GM12874 (cell line): Measurements from ENCODE around the gene AFG1L.

Source experiments
- TF ChIP-seq, protein P1 (sequence below): IDR thresholded peaks from 2 replicates; pipeline ENCODE4 v1.5.1; 2011; ENCODE audit warnings: low read depth, mild to moderate bottlenecking, control low read depth, low read length, moderate library complexity; ENCODE audit not compliant: insufficient read depth

AFG1L gene

GRCh38 chr6:108565091-108565766 lies 270.4 kb downstream of the AFG1L start:
- TF ChIP-seq, protein P1, sequence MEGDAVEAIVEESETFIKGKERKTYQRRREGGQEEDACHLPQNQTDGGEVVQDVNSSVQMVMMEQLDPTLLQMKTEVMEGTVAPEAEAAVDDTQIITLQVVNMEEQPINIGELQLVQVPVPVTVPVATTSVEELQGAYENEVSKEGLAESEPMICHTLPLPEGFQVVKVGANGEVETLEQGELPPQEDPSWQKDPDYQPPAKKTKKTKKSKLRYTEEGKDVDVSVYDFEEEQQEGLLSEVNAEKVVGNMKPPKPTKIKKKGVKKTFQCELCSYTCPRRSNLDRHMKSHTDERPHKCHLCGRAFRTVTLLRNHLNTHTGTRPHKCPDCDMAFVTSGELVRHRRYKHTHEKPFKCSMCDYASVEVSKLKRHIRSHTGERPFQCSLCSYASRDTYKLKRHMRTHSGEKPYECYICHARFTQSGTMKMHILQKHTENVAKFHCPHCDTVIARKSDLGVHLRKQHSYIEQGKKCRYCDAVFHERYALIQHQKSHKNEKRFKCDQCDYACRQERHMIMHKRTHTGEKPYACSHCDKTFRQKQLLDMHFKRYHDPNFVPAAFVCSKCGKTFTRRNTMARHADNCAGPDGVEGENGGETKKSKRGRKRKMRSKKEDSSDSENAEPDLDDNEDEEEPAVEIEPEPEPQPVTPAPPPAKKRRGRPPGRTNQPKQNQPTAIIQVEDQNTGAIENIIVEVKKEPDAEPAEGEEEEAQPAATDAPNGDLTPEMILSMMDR: no peak

DNA sequence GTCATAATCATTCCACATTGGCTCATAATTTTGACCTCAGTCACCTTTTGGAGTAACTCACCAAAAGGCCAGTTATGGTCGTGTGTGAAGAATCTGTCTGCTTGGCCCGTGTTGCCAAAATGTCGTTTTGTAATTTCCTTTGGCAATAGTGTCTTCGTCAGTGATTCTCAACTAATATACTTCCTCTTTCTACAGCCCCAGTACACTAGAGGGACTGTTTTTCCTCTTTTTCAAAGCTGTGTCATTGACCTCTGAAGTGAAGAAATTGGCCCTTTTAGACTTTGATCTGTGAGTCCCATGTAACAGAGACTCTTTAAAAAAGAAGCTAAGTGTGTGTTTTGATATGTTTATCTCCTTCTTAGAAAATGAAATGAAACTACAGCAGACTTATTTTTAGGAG lies 271.0 kb downstream of the AFG1L start:
- TF ChIP-seq, protein P1: no peak

DNA sequence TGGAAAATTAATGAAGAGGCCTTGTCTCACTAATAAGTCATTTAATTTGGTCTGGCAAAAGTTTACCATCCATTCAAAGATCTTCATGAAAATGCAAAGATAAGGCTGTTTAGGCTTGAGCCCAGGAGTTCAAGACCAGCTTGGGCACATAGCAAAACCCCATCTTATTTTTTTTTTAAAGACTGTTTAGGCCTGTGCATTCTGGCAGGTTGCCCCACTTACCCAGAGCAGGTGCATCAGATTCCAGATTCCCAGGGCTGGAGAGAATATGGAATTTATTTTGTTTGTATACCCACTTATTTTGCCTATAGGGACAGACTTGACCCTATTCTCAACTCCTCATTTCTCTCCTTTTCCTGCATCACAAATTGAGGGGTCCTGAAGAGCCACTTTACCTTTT lies 271.6 kb downstream of the AFG1L start:
- TF ChIP-seq, protein P1: no peak

DNA sequence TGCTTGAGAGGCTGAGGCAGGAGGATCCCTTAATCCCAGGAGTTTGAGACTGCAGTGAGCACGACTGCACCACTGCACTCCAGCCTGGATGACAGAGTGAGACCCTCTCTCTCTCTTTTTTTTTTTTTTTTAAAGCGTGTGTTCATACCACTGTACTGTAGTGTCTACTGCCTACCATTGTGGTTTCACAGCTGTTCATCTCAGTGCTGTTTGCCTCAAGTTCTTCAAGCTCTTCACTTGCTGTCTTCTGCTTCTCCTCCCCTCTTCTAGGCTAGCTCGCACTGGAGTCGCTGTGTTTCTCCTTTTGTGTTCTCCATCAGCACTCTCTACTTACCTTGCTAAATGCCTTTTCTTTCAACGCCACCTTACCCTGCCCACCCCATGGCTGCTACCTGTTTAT lies 273.2 kb downstream of the AFG1L start:
- TF ChIP-seq, protein P1: no peak

GRCh38 chr6:108568551-108569305 lies 273.9 kb downstream of the AFG1L start:
- TF ChIP-seq, protein P1: no peak

DNA sequence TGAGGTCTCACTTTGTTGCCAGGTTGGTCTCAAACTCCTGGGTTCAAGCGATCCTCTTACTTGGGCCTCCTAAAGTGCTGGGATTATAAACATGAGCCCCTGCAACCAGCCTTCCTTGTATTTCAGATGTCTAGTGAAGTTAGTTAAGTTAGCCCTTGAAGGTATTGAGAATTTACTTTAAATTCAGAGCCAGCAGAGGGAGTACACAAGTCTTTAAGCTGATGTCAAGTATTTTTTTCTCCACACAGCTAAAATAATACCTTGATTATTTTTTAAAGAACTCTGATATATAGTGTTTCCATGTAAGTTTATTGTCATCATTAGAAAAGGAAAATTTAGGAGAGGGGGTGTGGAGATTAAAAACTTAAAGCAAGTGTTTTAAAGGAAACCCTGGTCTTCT lies 275.7 kb downstream of the AFG1L start:
- TF ChIP-seq, protein P1: no peak

GRCh38 chr6:108574457-108575141 lies 279.7 kb downstream of the AFG1L start:
- TF ChIP-seq, protein P1: no peak
